22Rv1 (cell line): ENCODE measurements around the gene NFX1.

Experiments used
- ZFX ChIP-seq: fragments of 450-650 bp; IDR thresholded peaks from 2 replicates; pipeline ENCODE4 v1.6.1; 2017; ENCODE audit warnings: antibody characterized with exemption, borderline replicate concordance
- TF ChIP-seq, protein P1 (sequence below): fragments of 450-650 bp; IDR thresholded peaks from 2 replicates; pipeline ENCODE4 v1.5.1; 2017; ENCODE audit warnings: mild to moderate bottlenecking

DNA sequence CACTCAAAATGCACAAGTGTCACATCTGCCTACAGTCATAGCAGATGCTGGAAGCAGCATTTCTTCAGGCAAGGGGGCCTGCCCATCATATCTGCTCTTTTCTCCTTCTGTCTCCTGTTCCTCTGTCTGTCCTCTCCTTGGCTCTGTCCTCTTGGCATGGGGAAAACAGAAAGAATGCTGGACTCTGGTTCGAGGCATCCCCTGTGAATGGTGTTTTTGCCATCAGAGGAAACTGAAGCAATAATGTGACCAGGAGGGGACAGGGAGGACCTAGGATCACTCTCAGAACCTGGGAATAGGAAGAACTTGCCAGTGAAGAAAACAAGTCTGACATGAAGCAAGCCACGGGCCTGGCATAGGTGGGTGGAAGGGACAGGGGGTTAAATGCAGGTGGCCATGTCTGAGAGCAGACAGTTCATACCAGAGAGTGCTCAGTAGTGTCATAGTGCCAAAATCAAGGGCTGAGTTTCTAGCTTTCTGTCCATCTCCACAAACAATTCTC, 76.7 kb downstream of the NFX1 start:
- TF ChIP-seq, protein P1, sequence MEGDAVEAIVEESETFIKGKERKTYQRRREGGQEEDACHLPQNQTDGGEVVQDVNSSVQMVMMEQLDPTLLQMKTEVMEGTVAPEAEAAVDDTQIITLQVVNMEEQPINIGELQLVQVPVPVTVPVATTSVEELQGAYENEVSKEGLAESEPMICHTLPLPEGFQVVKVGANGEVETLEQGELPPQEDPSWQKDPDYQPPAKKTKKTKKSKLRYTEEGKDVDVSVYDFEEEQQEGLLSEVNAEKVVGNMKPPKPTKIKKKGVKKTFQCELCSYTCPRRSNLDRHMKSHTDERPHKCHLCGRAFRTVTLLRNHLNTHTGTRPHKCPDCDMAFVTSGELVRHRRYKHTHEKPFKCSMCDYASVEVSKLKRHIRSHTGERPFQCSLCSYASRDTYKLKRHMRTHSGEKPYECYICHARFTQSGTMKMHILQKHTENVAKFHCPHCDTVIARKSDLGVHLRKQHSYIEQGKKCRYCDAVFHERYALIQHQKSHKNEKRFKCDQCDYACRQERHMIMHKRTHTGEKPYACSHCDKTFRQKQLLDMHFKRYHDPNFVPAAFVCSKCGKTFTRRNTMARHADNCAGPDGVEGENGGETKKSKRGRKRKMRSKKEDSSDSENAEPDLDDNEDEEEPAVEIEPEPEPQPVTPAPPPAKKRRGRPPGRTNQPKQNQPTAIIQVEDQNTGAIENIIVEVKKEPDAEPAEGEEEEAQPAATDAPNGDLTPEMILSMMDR, result no peak
- no peak for TF ChIP-seq ZFX
